GM21576 (cell line): ENCODE data around the gene CCDC201.
"Not testable (repeated sequence)": the region's sequence is repeated elsewhere in the genome, so short reads cannot be mapped to it uniquely, and the experiment has no call there.

Experiments
- ATAC-seq: cut with Tn5 transposase; IDR thresholded peaks from one replicate; pipeline ENCODE4 v1.9.1; 2021; ENCODE audit warnings: mild to moderate bottlenecking, moderate library complexity; ENCODE audit not compliant: unreplicated experiment

Gene CCDC201

DNA sequence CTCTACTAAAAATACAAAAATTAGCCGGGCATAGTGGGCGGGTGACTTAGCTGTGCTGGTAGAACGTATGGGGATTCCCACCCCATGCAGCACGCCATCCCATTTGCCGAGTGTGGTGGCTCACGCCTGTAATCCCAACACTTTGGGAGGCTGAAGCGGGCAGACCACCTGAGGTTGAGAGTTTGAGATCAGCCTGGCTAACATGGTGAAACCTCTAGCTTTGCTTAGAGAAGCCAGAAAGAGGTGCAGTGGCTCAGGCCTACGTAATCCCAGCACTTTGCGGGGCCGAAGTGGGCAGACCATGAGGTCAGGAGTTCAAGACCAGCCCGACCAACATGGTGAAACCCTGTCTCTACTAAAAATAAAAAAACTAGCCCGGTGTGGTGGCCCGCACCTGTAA is 45.2 kb downstream of the CCDC201 start:
- ATAC-seq = not testable (repeated sequence)

DNA sequence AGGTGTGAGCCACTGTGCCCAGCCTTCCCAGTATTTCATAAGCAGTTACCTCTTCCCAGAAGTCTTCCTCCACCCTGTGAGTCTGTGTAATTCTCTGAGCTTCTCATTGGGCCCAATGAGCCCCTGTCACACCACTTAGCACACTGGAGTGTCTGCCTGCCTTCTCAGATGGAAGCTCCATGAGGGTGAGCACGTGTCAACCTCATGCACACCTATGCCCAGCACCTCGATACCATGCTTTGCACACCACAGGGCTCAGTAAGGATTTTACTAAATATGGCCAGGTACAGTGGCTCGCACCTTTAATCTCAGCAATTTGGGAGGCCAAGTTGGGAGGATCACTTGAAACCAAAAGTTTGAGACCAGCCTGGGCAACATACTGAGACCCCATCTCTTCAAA is 46.3 kb downstream of the CCDC201 start:
- not testable (repeated sequence) for ATAC-seq

DNA sequence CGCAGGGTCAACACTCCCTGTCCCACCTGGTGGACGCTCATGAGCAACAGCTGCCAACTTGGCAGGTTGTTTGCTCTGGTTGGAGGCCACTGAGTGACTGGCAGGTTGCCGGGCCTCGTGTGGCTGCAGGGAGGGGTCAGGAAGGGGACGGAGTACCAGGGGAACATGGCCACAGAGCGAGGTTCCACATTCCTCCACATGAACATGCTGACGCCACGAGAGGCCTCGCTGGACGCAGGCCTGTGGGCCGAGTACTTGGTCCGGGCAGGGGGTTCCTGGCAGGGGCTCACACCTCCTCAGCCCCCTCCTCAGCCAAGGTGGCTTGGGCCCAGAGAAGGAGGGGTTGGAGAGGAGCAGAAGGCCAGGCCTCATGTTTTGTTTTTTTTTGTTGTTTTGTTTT is 54.1 kb downstream of the CCDC201 start:
- ATAC-seq = not testable (repeated sequence)

DNA sequence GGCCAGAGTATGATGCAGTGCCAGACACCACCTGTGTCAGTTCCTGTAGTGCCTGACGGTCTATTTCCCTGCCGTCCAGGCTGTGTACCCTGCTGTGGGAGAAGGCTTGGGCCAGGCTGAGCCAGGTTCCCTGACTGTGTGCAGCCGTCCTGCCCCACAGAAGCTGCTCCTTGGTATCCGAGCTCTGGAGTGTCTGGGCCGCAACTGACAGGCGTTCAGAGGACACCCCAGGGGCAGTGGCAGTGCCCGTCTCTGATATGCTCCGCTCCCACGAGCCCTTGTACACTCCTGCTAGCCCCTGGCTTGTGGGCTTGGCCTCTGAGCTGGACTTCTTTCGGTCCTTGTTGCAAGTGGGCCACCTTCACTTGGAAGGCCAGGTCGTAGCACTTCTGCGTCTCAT is 55.0 kb downstream of the CCDC201 start:
- ATAC-seq = not testable (repeated sequence)

DNA sequence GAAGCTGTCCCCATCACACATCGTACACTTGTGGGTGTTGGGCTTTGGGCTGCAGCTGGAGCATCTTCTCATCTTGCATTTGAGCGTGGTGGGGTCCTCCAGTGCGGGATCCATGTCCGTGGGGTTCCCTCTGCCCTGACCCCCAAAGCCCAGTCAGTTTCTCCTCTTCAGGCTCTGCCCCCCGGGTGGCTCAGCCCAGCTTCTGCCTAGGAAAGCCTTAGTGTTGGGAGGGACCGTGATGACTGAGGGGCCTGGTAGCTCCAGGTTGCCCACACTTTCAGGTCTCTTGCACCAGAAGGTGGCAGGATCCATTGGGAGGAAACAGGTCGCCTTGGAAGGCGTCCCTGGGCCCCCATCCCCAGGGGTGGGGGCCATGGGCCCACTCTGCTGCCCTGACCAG is 55.9 kb downstream of the CCDC201 start:
- not testable (repeated sequence) for ATAC-seq

DNA sequence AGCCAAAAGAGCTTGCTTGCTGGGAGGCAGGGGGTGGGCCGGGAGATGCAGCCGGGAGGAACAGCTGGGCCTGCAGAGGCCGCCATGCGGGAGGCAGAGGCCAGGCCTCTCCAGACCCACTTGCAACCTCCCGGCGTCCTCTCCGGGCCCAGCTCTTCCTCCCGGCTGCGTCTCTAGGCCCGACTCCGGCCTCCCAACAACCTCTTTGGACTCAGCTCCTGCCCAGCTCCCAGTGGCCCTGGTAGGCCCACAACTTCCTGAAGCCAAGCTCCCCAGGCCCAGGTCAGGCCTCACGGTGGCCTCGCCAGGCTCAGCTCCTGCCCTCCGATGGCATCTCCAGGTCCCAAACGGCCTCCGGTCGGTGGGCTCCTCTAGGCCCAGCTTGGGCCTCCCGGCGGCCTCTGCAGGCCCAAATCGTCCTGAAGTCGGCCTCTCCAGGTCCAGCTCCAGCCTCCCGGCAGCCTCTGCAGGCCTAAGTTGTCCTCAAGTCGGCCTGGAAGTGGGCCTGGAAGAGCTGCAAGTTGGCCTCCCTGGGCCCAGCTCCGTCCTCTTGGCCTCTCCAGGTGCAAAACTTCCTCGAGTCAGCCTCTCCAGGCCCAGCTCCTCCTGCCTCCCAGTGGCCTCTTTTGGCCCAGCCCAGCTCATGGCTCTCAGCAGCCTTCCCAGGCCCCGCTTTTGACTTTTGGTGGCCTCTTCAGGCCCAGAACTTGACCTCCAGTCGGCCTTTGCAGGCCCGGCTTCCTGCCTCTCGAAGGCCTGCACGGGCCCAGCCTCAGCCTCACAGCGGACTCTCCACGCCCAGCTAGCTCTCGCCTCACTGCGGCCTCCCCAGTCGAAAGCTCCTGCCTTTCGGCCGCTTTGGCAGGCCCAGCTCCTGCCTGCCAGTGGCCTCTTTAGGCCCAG is 58.4 kb downstream of the CCDC201 start:
- ATAC-seq = not testable (repeated sequence)

DNA sequence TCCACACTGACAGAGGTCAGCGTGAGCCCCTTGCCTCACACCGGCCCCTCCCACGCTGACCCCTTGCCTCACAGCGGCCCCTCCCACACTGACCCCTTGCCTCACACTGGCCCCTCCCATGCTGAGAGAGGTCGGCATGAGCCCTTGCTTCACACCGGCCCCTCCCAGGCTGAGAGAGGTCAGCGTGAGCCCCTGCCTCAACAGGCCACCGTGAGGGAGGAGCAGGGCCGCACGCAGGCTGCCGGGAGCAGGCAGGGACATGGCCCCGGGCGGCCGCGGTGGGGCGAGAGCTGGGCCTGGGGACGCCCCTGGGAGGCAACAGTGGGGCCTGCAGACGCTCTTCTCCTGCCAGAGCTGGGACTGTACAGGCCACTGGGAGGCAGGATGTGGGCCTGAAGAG is 59.1 kb downstream of the CCDC201 start:
- not testable (repeated sequence) for ATAC-seq

DNA sequence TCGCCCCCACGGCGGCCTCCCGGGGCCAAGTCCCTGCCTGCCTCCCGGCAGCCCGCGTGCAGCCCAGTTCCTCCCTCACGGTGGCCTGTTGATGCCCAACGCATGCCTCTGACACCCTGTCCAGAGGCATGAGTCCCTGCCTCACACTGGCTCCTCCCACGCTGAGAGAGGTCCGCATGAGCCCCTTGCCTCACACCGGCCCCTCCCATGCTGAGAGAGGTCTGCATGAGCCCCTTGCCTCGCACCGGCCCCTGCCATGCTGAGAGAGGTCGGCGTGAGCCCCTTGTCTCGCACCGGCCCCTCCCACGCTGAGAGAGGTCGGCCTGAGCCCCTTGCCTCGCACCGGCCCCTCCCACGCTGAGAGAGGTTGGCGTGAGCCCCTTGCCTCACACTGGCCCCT is 59.9 kb downstream of the CCDC201 start:
- ATAC-seq = no peak

DNA sequence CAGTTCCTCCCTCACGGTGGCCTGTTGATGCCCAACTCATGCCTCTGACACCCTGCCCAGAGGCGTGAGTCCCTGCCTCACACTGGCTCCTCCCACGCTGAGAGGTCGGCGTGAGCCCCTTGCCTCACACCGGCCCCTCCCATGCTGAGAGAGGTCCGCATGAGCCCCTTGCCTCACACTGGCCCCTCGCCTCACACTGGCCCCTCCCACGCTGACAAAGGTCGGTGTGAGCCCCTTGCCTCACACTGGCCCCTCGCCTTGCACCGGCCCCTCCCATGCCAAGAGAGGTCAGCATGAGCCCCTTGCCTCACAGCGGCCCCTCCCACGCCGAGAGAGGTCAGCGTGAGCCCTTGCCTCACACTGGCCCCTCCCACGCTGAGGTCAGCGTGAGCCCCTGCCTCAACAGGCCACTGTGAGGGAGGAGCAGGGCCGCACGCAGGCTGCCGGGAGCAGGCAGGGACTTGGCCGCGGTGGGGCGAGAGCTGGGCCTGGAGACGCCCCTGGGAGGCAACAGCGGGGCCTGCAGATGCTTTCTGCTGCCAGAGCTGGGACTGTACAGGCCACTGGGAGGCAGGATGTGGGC is 61.1 kb downstream of the CCDC201 start:
- ATAC-seq = not testable (repeated sequence)

DNA sequence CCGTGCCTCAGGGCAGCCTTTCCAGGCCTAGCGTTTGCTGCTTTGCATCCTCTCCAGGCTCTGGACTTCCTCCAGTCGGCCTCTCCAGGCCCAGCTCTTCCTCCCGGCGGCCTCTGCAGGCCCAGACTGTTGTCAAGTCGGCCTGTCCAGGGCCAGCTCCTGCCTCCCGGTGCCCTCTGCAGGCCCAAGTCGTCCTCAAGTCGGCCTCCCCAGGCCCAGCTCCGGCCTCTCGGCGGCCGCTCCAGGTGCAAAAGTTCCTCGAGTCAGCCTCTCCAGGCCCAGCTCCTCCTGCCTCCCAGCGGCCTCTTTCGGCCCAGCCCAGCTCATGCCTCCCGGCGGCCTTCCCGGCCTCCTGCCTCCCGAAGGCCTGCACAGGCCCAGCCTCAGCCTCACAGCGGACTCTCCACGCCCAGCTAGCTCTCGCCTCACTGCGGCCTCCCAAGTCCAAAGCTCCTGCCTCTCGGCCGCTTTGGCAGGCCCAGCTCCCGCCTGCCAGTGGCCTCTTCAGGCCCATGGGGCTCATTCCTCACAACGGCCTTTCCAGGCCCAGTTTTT is 62.4 kb downstream of the CCDC201 start:
- not testable (repeated sequence) for ATAC-seq
